Lung (tissue), 12 donors: ENCODE results near the gene PCCB. TPM values are rescaled to one million over a fixed set of nuclear protein-coding genes. Genes with fewer than 3 reads are reported as not detected.

ENCODE experiments used
- ATAC-seq: fragments of 200-7000 bp; cut with Tn5 transposase; one replicate; pipeline ENCODE4 v1.9.1; 2020; ENCODE audit warnings: moderate number of reproducible peaks; ENCODE audit not compliant: insufficient read depth, low FRiP score
- DNase-seq, 3 donors: peaks; one replicate each; pipeline ENCODE4 v3.0.0-alpha.2; 2013 to 2017
- H3K27ac ChIP-seq, 2 donors: one replicate each; pipeline ENCODE4 v1.5.1; 2013; ENCODE audit warnings: mild to moderate bottlenecking in 2 of 2, moderate library complexity in 2 of 2, control low read depth in 1 of 2, inconsistent platforms in 1 of 2, low read depth in 1 of 2, low read length in 1 of 2
- H3K27me3 ChIP-seq, 3 donors: one replicate each; pipeline ENCODE4 v1.5.1; 2013; ENCODE audit warnings: low read length in 2 of 3; ENCODE audit not compliant: control insufficient read depth in 3 of 3, insufficient read depth in 3 of 3
- H3K36me3 ChIP-seq, 4 donors: one replicate each; pipeline ENCODE4 v1.5.1; 2013; ENCODE audit warnings: low read length in 4 of 4, mild to moderate bottlenecking in 1 of 4, moderate library complexity in 1 of 4; ENCODE audit not compliant: control insufficient read depth in 4 of 4, insufficient read depth in 4 of 4
- H3K4me1 ChIP-seq, 5 donors: one replicate each; pipeline ENCODE4 v1.5.1; 2013; ENCODE audit warnings: low read length in 5 of 5, mild to moderate bottlenecking in 2 of 5, moderate library complexity in 1 of 5; ENCODE audit not compliant: control insufficient read depth in 5 of 5, insufficient read depth in 5 of 5
- H3K4me3 ChIP-seq: one replicate; pipeline ENCODE4 v1.5.1; 2013; ENCODE audit warnings: mild to moderate bottlenecking, control low read depth, moderate library complexity
- H3K9ac ChIP-seq, 2 donors: one replicate each; pipeline ENCODE4 v1.5.1; 2013; ENCODE audit warnings: low read length in 2 of 2, control low read depth in 1 of 2; ENCODE audit not compliant: insufficient read depth in 1 of 2
- H3K9me3 ChIP-seq, 4 donors: one replicate each; pipeline ENCODE4 v1.5.1; 2013; ENCODE audit warnings: low read length in 3 of 4, mild to moderate bottlenecking in 1 of 4, moderate library complexity in 1 of 4; ENCODE audit not compliant: control insufficient read depth in 4 of 4, insufficient read depth in 3 of 4
- WGBS, 2 donors: extraction: QIAGEN DNeasy Blood & Tissue Kit; methylation state at CpG; one replicate each; pipeline ENCODE4 v1.1.7; 2013; 5-methylcytosine and 5-hydroxymethylcytosine counted together
- polyA plus RNA-seq, 2 donors: library from polyadenylated mRNA; stranded (reverse); fragments of 200-250 nt; gene quantifications; one replicate each; pipeline ENCODE4 v1.2.1, GENCODE V29; 2013
- total RNA-seq, 2 donors: library from RNA; depleted of rRNA in 1 of 2; stranded (reverse); fragments of >200 nt in 1 of 2; gene quantifications; one replicate each; pipeline ENCODE4 v1.2.1, GENCODE V29; 2014 to 2021
- TF ChIP-seq, protein P1 (sequence below): IDR thresholded peaks from 2 replicates; pipeline ENCODE4 v1.5.1; 2012; ENCODE audit warnings: mild to moderate bottlenecking; ENCODE audit errors: control extremely low read depth, extremely low read depth
- donor health status: control.
- donor health status: control.
- donor health status: Bipolar disorder and iron deficiency.
- donor health status: healthy.
- donor health status: DM: yes; HTN: yes; CAD: no.

PCCB gene
- total and polyA plus RNA-seq, 4 donors: 23.0 to 39.9 (median 29.3) TPM

DNA sequence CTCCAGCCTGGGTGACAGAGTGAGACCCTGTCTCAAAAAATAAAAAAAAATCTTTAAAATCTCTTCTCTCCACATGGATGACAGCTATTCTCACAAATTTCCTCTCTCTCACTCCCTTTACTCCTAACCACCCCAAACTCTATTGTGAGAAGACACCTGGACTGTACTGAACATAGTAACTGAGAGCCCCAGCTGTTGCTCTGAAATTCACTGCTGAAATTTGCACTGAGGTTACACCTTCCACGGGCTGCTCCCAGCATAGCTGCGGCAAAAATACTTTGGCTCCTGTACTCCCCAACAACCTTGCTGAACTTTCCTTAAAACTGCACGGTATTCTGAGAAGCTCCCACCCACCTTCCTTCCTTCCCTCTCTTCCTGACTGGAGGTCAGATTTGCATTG lies 4.4 kb upstream of the PCCB start:
- Histone ChIP-seq H3K4me1 (peaks cover 0 to 4% (median 1%) of the 10 kb centered on the region in 5 donors), H3K27ac (no peak overlapping the region), H3K36me3 (no peaks in the 10 kb centered on the region), H3K4me3 (no peak overlapping the region), H3K9ac (no peak overlapping the region), H3K9me3 (no peaks in the 10 kb centered on the region), H3K27me3 (no peaks in the 10 kb centered on the region)
- TF ChIP-seq, protein P1, sequence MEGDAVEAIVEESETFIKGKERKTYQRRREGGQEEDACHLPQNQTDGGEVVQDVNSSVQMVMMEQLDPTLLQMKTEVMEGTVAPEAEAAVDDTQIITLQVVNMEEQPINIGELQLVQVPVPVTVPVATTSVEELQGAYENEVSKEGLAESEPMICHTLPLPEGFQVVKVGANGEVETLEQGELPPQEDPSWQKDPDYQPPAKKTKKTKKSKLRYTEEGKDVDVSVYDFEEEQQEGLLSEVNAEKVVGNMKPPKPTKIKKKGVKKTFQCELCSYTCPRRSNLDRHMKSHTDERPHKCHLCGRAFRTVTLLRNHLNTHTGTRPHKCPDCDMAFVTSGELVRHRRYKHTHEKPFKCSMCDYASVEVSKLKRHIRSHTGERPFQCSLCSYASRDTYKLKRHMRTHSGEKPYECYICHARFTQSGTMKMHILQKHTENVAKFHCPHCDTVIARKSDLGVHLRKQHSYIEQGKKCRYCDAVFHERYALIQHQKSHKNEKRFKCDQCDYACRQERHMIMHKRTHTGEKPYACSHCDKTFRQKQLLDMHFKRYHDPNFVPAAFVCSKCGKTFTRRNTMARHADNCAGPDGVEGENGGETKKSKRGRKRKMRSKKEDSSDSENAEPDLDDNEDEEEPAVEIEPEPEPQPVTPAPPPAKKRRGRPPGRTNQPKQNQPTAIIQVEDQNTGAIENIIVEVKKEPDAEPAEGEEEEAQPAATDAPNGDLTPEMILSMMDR: no peak
- WGBS, 2 donors: 54 to 65% methylated on average over 3 of the region's 3 CpGs
- DNase-seq: no peak
- no peak for ATAC-seq

DNA sequence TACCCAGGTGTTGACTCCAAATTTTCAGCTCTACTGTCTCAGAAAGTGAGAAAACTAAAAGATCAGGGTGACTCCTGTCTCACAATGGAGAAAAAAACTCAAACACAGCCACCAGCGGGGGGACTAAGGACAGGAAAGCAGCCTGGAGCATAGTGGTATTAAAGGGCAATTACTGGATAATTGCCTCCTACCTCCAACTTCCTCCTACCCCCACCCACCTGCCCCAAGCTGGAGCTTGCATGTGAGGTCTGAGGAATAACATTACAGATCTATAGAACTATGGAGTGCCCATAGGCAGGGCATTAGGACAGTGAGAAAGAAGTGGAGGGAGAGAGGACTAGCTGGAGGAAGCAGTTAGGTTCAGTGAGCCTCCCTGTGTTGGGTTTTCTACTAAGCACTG lies 2.7 kb upstream of the PCCB start:
- ATAC-seq: no peak
- Histone ChIP-seq H3K4me1 (peaks cover 0 to 9% (median 5%) of the 10 kb centered on the region in 5 donors), H3K9me3 (no peaks in the 10 kb centered on the region), H3K9ac (no peak overlapping the region), H3K4me3 (no peak overlapping the region), H3K36me3 (no peaks in the 10 kb centered on the region), H3K27me3 (no peaks in the 10 kb centered on the region), H3K27ac (no peak overlapping the region)
- TF ChIP-seq, protein P1: no peak
- DNase-seq: no peak
- WGBS, 2 donors: 58 to 68% methylated on average over 1 of the region's 1 CpG

DNA sequence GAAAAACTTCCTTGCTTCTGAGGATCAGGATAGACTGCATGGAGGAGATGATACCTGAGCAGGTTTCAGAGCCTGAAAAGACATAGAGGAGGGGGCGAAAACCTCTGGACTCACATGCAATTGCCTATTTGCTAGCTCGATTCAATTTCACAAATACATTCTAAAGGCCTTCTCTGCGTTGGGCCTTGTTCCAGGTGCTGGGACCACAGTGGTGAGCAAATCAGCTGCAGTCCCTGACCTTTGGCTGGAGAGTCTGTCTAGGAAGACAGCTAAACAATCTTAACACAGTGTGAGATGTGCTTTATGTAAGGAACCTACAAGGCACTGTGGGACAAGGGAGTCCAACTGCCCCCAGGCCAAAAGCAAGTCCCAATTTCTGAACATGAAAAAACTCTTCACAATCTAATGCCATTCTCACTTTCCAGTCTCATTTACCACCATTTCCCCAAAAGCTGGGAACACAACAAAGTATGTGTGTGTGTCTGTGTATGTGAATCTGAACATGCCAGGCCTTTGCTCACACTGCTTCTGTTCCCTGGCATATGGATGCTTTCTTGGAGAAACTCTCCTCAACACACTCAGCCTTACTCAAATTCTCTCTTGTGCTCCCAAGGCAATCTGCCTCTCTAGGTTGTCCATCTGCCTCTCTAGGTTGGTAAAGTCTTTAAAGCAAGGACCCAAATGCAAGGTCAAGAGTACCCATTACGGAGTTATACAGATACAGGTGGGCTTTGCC lies 2.1 kb upstream of the PCCB start:
- Histone ChIP-seq H3K27ac (no peak overlapping the region), H3K4me3 (no peak overlapping the region), H3K4me1 (peaks cover 0 to 9% (median 5%) of the 10 kb centered on the region in 5 donors), H3K27me3 (no peaks in the 10 kb centered on the region), H3K36me3 (no peaks in the 10 kb centered on the region), H3K9ac (no peak overlapping the region), H3K9me3 (no peaks in the 10 kb centered on the region)
- ATAC-seq (no peak), DNase-seq (no peak)
- TF ChIP-seq, protein P1: no peak
- WGBS, 2 donors: 95 to 97% methylated on average over 4 of the region's 4 CpGs
